PC-9 (cell line): ENCODE results near the gene NELL1.

Experiments
- EZH2 ChIP-seq: fragments of 200-600 bp; sonication (generic); IDR thresholded peaks from 2 replicates; pipeline ENCODE4 v1.8.0; 2017; ENCODE audit warnings: antibody characterized with exemption, low read depth
- TF ChIP-seq, protein P1 (sequence below): fragments of 200-600 bp; sonication (generic); conservative IDR thresholded peaks from 2 replicates; pipeline ENCODE4 v1.6.1; 2017; ENCODE audit warnings: mixed run types, antibody characterized with exemption, mild to moderate bottlenecking, moderate library complexity

DNA sequence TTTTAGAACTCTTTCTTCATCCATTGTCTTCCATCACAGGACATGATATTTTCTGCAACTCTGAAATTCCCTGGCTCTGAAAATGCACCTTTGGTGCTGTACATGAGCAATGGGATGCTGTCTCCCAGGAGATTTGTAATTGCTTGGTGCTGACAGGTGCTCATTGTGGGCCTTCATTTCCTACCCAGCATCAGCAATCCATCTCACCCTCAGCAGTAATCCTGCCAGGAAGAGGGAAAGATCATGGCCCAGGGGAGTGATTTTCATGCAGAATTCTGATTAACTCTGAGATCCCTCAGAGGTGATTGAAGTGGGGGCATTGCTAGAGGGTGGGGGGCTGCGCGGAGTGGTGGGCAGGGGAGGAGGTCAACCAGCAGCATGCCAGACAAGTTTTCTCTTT lies 651.7 kb downstream of the NELL1 start:
- TF ChIP-seq, protein P1, sequence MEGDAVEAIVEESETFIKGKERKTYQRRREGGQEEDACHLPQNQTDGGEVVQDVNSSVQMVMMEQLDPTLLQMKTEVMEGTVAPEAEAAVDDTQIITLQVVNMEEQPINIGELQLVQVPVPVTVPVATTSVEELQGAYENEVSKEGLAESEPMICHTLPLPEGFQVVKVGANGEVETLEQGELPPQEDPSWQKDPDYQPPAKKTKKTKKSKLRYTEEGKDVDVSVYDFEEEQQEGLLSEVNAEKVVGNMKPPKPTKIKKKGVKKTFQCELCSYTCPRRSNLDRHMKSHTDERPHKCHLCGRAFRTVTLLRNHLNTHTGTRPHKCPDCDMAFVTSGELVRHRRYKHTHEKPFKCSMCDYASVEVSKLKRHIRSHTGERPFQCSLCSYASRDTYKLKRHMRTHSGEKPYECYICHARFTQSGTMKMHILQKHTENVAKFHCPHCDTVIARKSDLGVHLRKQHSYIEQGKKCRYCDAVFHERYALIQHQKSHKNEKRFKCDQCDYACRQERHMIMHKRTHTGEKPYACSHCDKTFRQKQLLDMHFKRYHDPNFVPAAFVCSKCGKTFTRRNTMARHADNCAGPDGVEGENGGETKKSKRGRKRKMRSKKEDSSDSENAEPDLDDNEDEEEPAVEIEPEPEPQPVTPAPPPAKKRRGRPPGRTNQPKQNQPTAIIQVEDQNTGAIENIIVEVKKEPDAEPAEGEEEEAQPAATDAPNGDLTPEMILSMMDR = no peak
- no peak for TF ChIP-seq EZH2
